COR-L47 (cell line): ENCODE measurements around the gene CREB1.
"Not testable (repeated sequence)": the region's sequence is repeated elsewhere in the genome, so short reads cannot be mapped to it uniquely, and the experiment has no call there.

Experiments
- DNase-seq: peaks from one replicate; lab custom pipeline; 2025; lab: John Stamatoyannopoulos, UW

CREB1 gene

GRCh38 chr2:207529330-207530159, at the start of gene CREB1:
CREB1 (plus strand) TSS chr2:207529962; CDS start chr2:207555636, 25,674 bp downstream.
- peak; percentile 95 for DNase-seq

- no peak for DNase-seq
These were observed 49.2 kb upstream of the CREB1 start for GRCh38 chr2:207480521-207481040.

- no peak for DNase-seq
These were observed 47.8 kb upstream of the CREB1 start for GRCh38 chr2:207481924-207482323.

GRCh38 chr2:207482630-207483029, 47.1 kb upstream of the CREB1 start:
- DNase-seq, result no peak

GRCh38 chr2:207483066-207483465, 46.7 kb upstream of the CREB1 start:
- no peak for DNase-seq

- DNase-seq, result no peak
These were observed 46.3 kb upstream of the CREB1 start for GRCh38 chr2:207483477-207483876.

- no peak for DNase-seq
These were observed 45.0 kb upstream of the CREB1 start for GRCh38 chr2:207484444-207485391.

- DNase-seq, result no peak
These were observed 42.0 kb upstream of the CREB1 start for GRCh38 chr2:207487650-207488311.

- no peak for DNase-seq
These were observed 40.5 kb upstream of the CREB1 start for GRCh38 chr2:207489251-207489650.

- no peak for DNase-seq
These were observed 39.3 kb upstream of the CREB1 start for GRCh38 chr2:207490441-207490840.

GRCh38 chr2:207491086-207491485, 38.7 kb upstream of the CREB1 start:
- DNase-seq, result no peak

GRCh38 chr2:207491956-207492355, 37.8 kb upstream of the CREB1 start:
- no peak for DNase-seq

GRCh38 chr2:207492461-207492860, 37.3 kb upstream of the CREB1 start:
- DNase-seq, result no peak

- no peak for DNase-seq
These were observed 35.6 kb upstream of the CREB1 start for GRCh38 chr2:207494137-207494536.

GRCh38 chr2:207496936-207497335, 32.8 kb upstream of the CREB1 start:
- DNase-seq, result not testable (repeated sequence)

GRCh38 chr2:207497596-207497995, 32.2 kb upstream of the CREB1 start:
- no peak for DNase-seq

- no peak for DNase-seq
These were observed 31.3 kb upstream of the CREB1 start for GRCh38 chr2:207498427-207498826.

- DNase-seq, result no peak
These were observed 30.6 kb upstream of the CREB1 start for GRCh38 chr2:207499114-207499513.

GRCh38 chr2:207501802-207502576, 27.8 kb upstream of the CREB1 start:
- no peak for DNase-seq

GRCh38 chr2:207502577-207503198, 27.1 kb upstream of the CREB1 start:
- no peak for DNase-seq

- DNase-seq, result no peak
These were observed 26.5 kb upstream of the CREB1 start for GRCh38 chr2:207503234-207503633.
